NCI-H446 (cell line): ENCODE measurements around the gene KCNQ4.

Experiments
- DNase-seq, 2 experiments: peaks; one replicate each; lab custom pipeline; 2025; lab: John Stamatoyannopoulos, UW

Gene KCNQ4

GRCh38 chr1:40777224-40777970 lies 6.2 kb upstream of the KCNQ4 start:
- no peak for DNase-seq

- peak in 1 of 2 experiments; percentile 49 for DNase-seq
Measured at GRCh38 chr1:40780678-40781607, 2.6 kb upstream of the KCNQ4 start.

GRCh38 chr1:40781608-40781971 lies 2.0 kb upstream of the KCNQ4 start:
- DNase-seq = no peak

- no peak for DNase-seq
Measured at GRCh38 chr1:40782371-40782956, 1.1 kb upstream of the KCNQ4 start.

GRCh38 chr1:40784141-40784770 lies 669 bp downstream of the KCNQ4 start:
- no peak for DNase-seq

- no peak for DNase-seq
Measured at GRCh38 chr1:40784771-40785151, 1.2 kb downstream of the KCNQ4 start.

GRCh38 chr1:40785446-40785845 lies 1.9 kb downstream of the KCNQ4 start:
- DNase-seq = no peak

- no peak for DNase-seq
Measured at GRCh38 chr1:40786171-40786994, 2.8 kb downstream of the KCNQ4 start.

GRCh38 chr1:40786995-40787705 lies 3.6 kb downstream of the KCNQ4 start:
- no peak for DNase-seq

- DNase-seq = no peak
Measured at GRCh38 chr1:40787737-40788560, 4.4 kb downstream of the KCNQ4 start.

- DNase-seq = no peak
Measured at GRCh38 chr1:40788561-40789341, 5.2 kb downstream of the KCNQ4 start.

- DNase-seq = no peak
Measured at GRCh38 chr1:40789342-40789598, 5.7 kb downstream of the KCNQ4 start.

- no peak for DNase-seq
Measured at GRCh38 chr1:40789661-40790430, 6.3 kb downstream of the KCNQ4 start.

GRCh38 chr1:40792036-40792435 lies 8.4 kb downstream of the KCNQ4 start:
- no peak for DNase-seq

GRCh38 chr1:40793617-40794016 lies 10.0 kb downstream of the KCNQ4 start:
- DNase-seq = no peak

GRCh38 chr1:40794048-40794447 lies 10.5 kb downstream of the KCNQ4 start:
- DNase-seq = no peak

- DNase-seq = no peak
Measured at GRCh38 chr1:40794974-40795715, 11.6 kb downstream of the KCNQ4 start.
